SK-N-SH treated with all-trans-retinoic acid at 6 μM for 48 hours (cell line): Measurements from ENCODE around the gene PASK.

ENCODE experiments used
- CREB5 ChIP-seq: fragments of 250-450 bp; sonication (Bioruptor Pico); IDR thresholded peaks from 2 replicates; pipeline ENCODE4 v1.5.1; 2020; ENCODE audit warnings: low read depth, mild to moderate bottlenecking, moderate library complexity
- ESRRG ChIP-seq: fragments of 250-450 bp; sonication (Bioruptor Pico); IDR thresholded peaks from 2 replicates; pipeline ENCODE4 v1.6.1; 2021; ENCODE audit warnings: mild to moderate bottlenecking
- PPARA ChIP-seq: fragments of 250-450 bp; sonication (Bioruptor Pico); IDR thresholded peaks from 2 replicates; pipeline ENCODE4 v1.5.0; 2020; ENCODE audit warnings: mild to moderate bottlenecking, borderline replicate concordance
- SNAI2 ChIP-seq: fragments of 250-450 bp; sonication (Bioruptor Pico); IDR thresholded peaks from 2 replicates; pipeline ENCODE4 v1.5.0; 2020; ENCODE audit warnings: mild to moderate bottlenecking, moderate library complexity
- TOX ChIP-seq: fragments of 250-450 bp; sonication (Bioruptor Pico); IDR thresholded peaks from 2 replicates; pipeline ENCODE4 v1.8.0; 2021; ENCODE audit warnings: mild to moderate bottlenecking, moderate library complexity, borderline replicate concordance

PASK gene

GRCh38 chr2:241061275-241061674 is 88.0 kb downstream of the PASK start (continued):
- no peak for TF ChIP-seq TOX (CRISPR knock-in tag)
- TF ChIP-seq CREB5 (CRISPR knock-in tag) = no peak
- no peak for TF ChIP-seq SNAI2
- no peak for TF ChIP-seq PPARA (CRISPR knock-in tag)
- TF ChIP-seq ESRRG (CRISPR knock-in tag) = no peak
